Kidney (tissue), 14 donors: ENCODE measurements around the gene BTBD9. TPM values are rescaled to one million over a fixed set of nuclear protein-coding genes. Genes with fewer than 3 reads are reported as not detected.

Experiments used
- DNase-seq, 5 donors: peaks; one replicate each; pipeline ENCODE4 v3.0.0-alpha.2; 2013 to 2020
- FAIRE-seq: peaks from 2 replicates; lab custom pipeline; 2012; peaks lifted over from hg19 to GRCh38; lab: Jason Lieb, UNC
- H3K27ac ChIP-seq, 2 donors: one replicate each; pipeline ENCODE4 v1.7.0; 2013; ENCODE audit warnings: low read depth in 2 of 2, low read length in 2 of 2, inconsistent platforms in 1 of 2
- H3K27me3 ChIP-seq: one replicate; pipeline ENCODE4 v1.7.1; 2013; ENCODE audit warnings: low read length, inconsistent platforms; ENCODE audit not compliant: control insufficient read depth, insufficient read depth
- H3K36me3 ChIP-seq, 3 donors: one replicate each; pipeline versions ENCODE4 v1.7.0 to v1.7.1; 2013; ENCODE audit warnings: low read length in 3 of 3, control low read depth in 1 of 3, inconsistent platforms in 1 of 3; ENCODE audit not compliant: insufficient read depth in 3 of 3, control insufficient read depth in 2 of 3
- H3K4me1 ChIP-seq, 3 donors: one replicate each; pipeline versions ENCODE4 v1.7.0 to v1.7.1; 2013; ENCODE audit warnings: low read length in 3 of 3, inconsistent platforms in 1 of 3, low read depth in 1 of 3; ENCODE audit not compliant: control insufficient read depth in 2 of 3, insufficient read depth in 2 of 3
- H3K4me3 ChIP-seq, 3 donors: one replicate each; pipeline versions ENCODE4 v1.7.0 to v1.8.1; 2013; ENCODE audit warnings: low read length in 3 of 3, control low read depth in 1 of 3, inconsistent platforms in 1 of 3
- H3K9ac ChIP-seq, 3 donors: one replicate each; pipeline versions ENCODE4 v1.7.0 to v1.7.1; 2013; ENCODE audit warnings: low read length in 3 of 3, control low read depth in 1 of 3, inconsistent platforms in 1 of 3
- H3K9me3 ChIP-seq, 3 donors: one replicate each; pipeline versions ENCODE4 v1.7.0 to v1.7.1; 2013; ENCODE audit warnings: low read length in 3 of 3, control low read depth in 1 of 3, inconsistent platforms in 1 of 3; ENCODE audit not compliant: control insufficient read depth in 2 of 3, insufficient read depth in 1 of 3
- CTCF ChIP-seq: IDR thresholded peaks from 3 replicates; pipeline ENCODE4 v1.5.1; 2012; ENCODE audit warnings: mild to moderate bottlenecking, moderate library complexity, borderline replicate concordance; ENCODE audit not compliant: insufficient read depth; ENCODE audit errors: extremely low read depth
- intact Hi-C: fragments of 100-400 bp; cut with DNase I; formaldehyde crosslinking; loops from one replicate; pipeline ENCODE4 v1.11.1; 2022
- polyA plus RNA-seq: library from polyadenylated mRNA; stranded (reverse); fragments of 350-450 nt; fragmentation: Illumina TruSeq; extraction: RNeasy Lipid Tissue Mini Kit (QIAGEN cat#74804); gene quantifications from one replicate; pipeline ENCODE4 v1.2.3, GENCODE V29; 2014; ENCODE audit warnings: low read depth, low replicate concordance; ENCODE audit not compliant: insufficient read depth
- total RNA-seq: library from RNA; stranded (reverse); fragmentation: NEBNext Ultra II Directional; extraction: Animal tissue kit (Norgen Biotek cat#: 25700); gene quantifications from one replicate; pipeline ENCODE4 v1.2.1, GENCODE V29; 2021
- donor health status: control.
- donor health status: control.
- donor health status: control.
- donor health status: control.
- donor health status: control.
- donor health status: DM: yes; HTN: yes; CAD: no.
- donor health status: Normal renal cell carcinoma (clear cell type).

Gene BTBD9
- total and polyA plus RNA-seq, 2 donors from 2014 or later: 4.2 to 29.9 TPM

- no peak for DNase-seq
- no peak overlapping the region for H3K4me3 ChIP-seq
- H3K9me3 ChIP-seq: no peaks in the 10 kb centered on the region
- no peak for TF ChIP-seq CTCF
- no peaks in the 10 kb centered on the region for H3K36me3 ChIP-seq
- no peak overlapping the region for H3K9ac ChIP-seq
- intact Hi-C loops: no loop called here
- H3K27me3 ChIP-seq: no peaks in the 10 kb centered on the region
- H3K27ac ChIP-seq: no peak overlapping the region
- no peak for FAIRE-seq
- no peaks in the 10 kb centered on the region for H3K4me1 ChIP-seq
Measured at GRCh38 chr6:38555606-38556005, 84.1 kb downstream of the BTBD9 start.

GRCh38 chr6:38554700-38555413 lies 84.9 kb downstream of the BTBD9 start:
- FAIRE-seq (no peak), DNase-seq (no peak)
- no peaks in the 10 kb centered on the region for H3K9me3 ChIP-seq
- H3K9ac ChIP-seq: no peak overlapping the region
- no peak overlapping the region for H3K27ac ChIP-seq
- H3K36me3 ChIP-seq: no peaks in the 10 kb centered on the region
- H3K4me1 ChIP-seq: no peaks in the 10 kb centered on the region
- H3K4me3 ChIP-seq: no peak overlapping the region
- no peak for TF ChIP-seq CTCF
- no peaks in the 10 kb centered on the region for H3K27me3 ChIP-seq
- intact Hi-C loops: no loop called here

- no peak for FAIRE-seq
- intact Hi-C loops: no loop called here
Measured at GRCh38 chr6:38554014-38554413, 85.7 kb downstream of the BTBD9 start.

More at GRCh38 chr6:38554014-38554413, 85.7 kb downstream of the BTBD9 start:
- Histone ChIP-seq H3K36me3 (no peaks in the 10 kb centered on the region), H3K4me3 (no peak overlapping the region), H3K4me1 (no peaks in the 10 kb centered on the region), H3K27me3 (no peaks in the 10 kb centered on the region), H3K9me3 (no peaks in the 10 kb centered on the region), H3K27ac (no peak overlapping the region), H3K9ac (no peak overlapping the region)
- TF ChIP-seq CTCF: no peak
- DNase-seq: no peak
